HG03159 (cell line): ENCODE measurements around the gene TECPR2.
"Not testable (repeated sequence)": the region's sequence is repeated elsewhere in the genome, so short reads cannot be mapped to it uniquely, and the experiment has no call there.

Experiments
- ATAC-seq: cut with Tn5 transposase; IDR thresholded peaks from one replicate; pipeline ENCODE4 v1.9.1; 2021; ENCODE audit warnings: mild to moderate bottlenecking, moderate library complexity; ENCODE audit not compliant: unreplicated experiment

Gene TECPR2

GRCh38 chr14:102333795-102334705 is 28.7 kb upstream of the TECPR2 start:
- no peak for ATAC-seq

GRCh38 chr14:102335163-102335562 is 27.6 kb upstream of the TECPR2 start:
- no peak for ATAC-seq

GRCh38 chr14:102338724-102339123 is 24.0 kb upstream of the TECPR2 start:
- ATAC-seq = no peak

GRCh38 chr14:102341566-102341965 is 21.2 kb upstream of the TECPR2 start:
- no peak for ATAC-seq

- no peak for ATAC-seq
Measured at GRCh38 chr14:102342238-102342637, 20.5 kb upstream of the TECPR2 start.

GRCh38 chr14:102344084-102344483 is 18.7 kb upstream of the TECPR2 start:
- no peak for ATAC-seq

GRCh38 chr14:102344485-102344884 is 18.3 kb upstream of the TECPR2 start:
- ATAC-seq = no peak

- ATAC-seq = no peak
Measured at GRCh38 chr14:102345232-102345631, 17.5 kb upstream of the TECPR2 start.

GRCh38 chr14:102346645-102347044 is 16.1 kb upstream of the TECPR2 start:
- no peak for ATAC-seq

- ATAC-seq = no peak
Measured at GRCh38 chr14:102348376-102348775, 14.4 kb upstream of the TECPR2 start.

GRCh38 chr14:102351023-102351422 is 11.7 kb upstream of the TECPR2 start:
- no peak for ATAC-seq

GRCh38 chr14:102351593-102351992 is 11.1 kb upstream of the TECPR2 start:
- ATAC-seq = not testable (repeated sequence)

- ATAC-seq = no peak
Measured at GRCh38 chr14:102352213-102352612, 10.5 kb upstream of the TECPR2 start.

- ATAC-seq = no peak
Measured at GRCh38 chr14:102353126-102353619, 9.6 kb upstream of the TECPR2 start.

GRCh38 chr14:102356280-102356679 is 6.5 kb upstream of the TECPR2 start:
- no peak for ATAC-seq

- no peak for ATAC-seq
Measured at GRCh38 chr14:102359341-102359740, 3.4 kb upstream of the TECPR2 start.

- no peak for ATAC-seq
Measured at GRCh38 chr14:102360388-102360787, 2.4 kb upstream of the TECPR2 start.

- ATAC-seq = no peak
Measured at GRCh38 chr14:102362084-102362483, 657 bp upstream of the TECPR2 start.

GRCh38 chr14:102363182-102363943 is 622 bp downstream of the TECPR2 start:
- ATAC-seq = peak; percentile 17

- no peak for ATAC-seq
Measured at GRCh38 chr14:102370305-102370809, 7.6 kb downstream of the TECPR2 start.

GRCh38 chr14:102371361-102371760 is 8.6 kb downstream of the TECPR2 start:
- no peak for ATAC-seq

- no peak for ATAC-seq
Measured at GRCh38 chr14:102373110-102373509, 10.4 kb downstream of the TECPR2 start.
